Measurements from ENCODE around the gene CACNA1C.

Gene CACNA1C

GRCh38 chr12:2323532-2324255 lies 270.9 kb downstream of the CACNA1C start:
- TF ChIP-seq, protein P1, sequence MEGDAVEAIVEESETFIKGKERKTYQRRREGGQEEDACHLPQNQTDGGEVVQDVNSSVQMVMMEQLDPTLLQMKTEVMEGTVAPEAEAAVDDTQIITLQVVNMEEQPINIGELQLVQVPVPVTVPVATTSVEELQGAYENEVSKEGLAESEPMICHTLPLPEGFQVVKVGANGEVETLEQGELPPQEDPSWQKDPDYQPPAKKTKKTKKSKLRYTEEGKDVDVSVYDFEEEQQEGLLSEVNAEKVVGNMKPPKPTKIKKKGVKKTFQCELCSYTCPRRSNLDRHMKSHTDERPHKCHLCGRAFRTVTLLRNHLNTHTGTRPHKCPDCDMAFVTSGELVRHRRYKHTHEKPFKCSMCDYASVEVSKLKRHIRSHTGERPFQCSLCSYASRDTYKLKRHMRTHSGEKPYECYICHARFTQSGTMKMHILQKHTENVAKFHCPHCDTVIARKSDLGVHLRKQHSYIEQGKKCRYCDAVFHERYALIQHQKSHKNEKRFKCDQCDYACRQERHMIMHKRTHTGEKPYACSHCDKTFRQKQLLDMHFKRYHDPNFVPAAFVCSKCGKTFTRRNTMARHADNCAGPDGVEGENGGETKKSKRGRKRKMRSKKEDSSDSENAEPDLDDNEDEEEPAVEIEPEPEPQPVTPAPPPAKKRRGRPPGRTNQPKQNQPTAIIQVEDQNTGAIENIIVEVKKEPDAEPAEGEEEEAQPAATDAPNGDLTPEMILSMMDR (IDR thresholded peaks at IDR 0.05; ENCODE audit: insufficient read depth, low read depth, low read length, missing control alignments): no peak
- H3K4me3 ChIP-seq (ENCODE audit: low read length): no peak overlapping the region
- no peak for DNase-seq (ENCODE audit: low read depth)

DNA sequence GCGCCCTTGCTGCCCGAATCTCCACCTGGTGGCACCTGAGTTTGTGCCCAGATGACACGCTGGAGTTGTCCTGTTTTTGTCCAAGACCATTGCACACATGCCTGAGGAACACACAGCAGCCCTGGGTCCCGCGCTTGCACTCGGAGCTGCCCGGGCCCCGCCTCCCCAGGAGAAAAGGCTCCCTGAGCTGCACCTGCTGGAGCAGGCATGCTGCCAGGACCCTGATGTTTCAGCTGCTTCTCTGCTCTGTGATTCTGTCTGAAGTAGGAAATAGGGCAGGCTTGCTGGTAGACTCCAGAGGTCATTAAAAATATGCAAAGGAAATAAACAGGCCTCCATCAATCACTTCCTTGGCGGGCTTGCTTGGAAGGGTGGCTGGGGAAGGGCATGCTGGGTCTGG lies 271.6 kb downstream of the CACNA1C start:
- TF ChIP-seq, protein P1 (IDR thresholded peaks at IDR 0.05; ENCODE audit: insufficient read depth, low read depth, low read length, missing control alignments): no peak
- no peak overlapping the region for H3K4me3 ChIP-seq (ENCODE audit: low read length)
- no peak for DNase-seq (ENCODE audit: low read depth)

DNA sequence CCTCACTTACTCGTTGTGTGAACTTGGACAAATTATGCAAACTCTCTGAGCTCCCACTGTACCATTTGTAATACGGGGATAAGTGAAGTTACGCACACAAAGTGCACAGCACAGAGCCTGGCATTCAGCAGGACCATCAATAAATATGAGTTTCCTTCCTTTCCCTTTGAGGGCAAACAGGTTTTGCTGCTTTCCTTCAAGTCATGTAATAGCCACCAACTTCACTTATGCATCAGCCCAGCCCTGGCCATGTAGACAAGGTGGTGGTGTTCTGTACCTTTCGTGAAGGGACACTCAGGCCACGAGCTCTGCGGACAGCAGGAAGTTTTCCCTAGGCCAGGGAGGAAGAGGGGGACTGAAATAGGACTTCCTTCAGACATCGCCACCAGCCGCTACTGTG lies 272.7 kb downstream of the CACNA1C start:
- TF ChIP-seq, protein P1 (IDR thresholded peaks at IDR 0.05; ENCODE audit: insufficient read depth, low read depth, low read length, missing control alignments): no peak

GRCh38 chr12:2326470-2326869 lies 273.7 kb downstream of the CACNA1C start:
- H3K4me3 ChIP-seq (ENCODE audit: low read length): no peak overlapping the region
- no peak for DNase-seq (ENCODE audit: low read depth)
- TF ChIP-seq, protein P1 (IDR thresholded peaks at IDR 0.05; ENCODE audit: insufficient read depth, low read depth, low read length, missing control alignments): no peak

More for the DNA sequence above, 272.7 kb downstream of the CACNA1C start:
- no peak overlapping the region for H3K4me3 ChIP-seq (ENCODE audit: low read length)
- DNase-seq (ENCODE audit: low read depth): no peak

DNA sequence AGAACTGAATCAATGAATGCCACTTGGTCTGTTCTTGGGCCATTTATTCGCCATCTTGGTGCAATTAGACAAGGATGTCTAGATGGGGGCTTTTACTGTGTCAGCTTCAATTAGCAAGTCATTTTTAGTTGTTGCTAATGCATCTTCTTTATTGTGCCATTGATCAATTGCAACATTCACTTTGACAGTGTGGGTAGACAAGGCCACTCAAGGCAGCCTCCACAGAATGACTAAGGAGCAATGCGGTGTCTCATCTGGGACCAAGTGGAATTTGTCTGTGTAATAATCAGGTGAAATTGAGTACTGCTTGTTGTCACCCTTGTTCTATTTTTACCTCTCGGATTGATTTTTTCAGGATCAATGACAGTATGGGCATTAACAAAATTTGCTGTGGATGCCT lies 275.9 kb downstream of the CACNA1C start:
- H3K4me3 ChIP-seq (ENCODE audit: low read length): no peak overlapping the region
- TF ChIP-seq, protein P1 (IDR thresholded peaks at IDR 0.05; ENCODE audit: insufficient read depth, low read depth, low read length, missing control alignments): no peak
- DNase-seq (ENCODE audit: low read depth): no peak

- TF ChIP-seq, protein P1 (IDR thresholded peaks at IDR 0.05; ENCODE audit: insufficient read depth, low read depth, low read length, missing control alignments): no peak
- no peak overlapping the region for H3K4me3 ChIP-seq (ENCODE audit: low read length)
- no peak for DNase-seq (ENCODE audit: low read depth)
Measured at GRCh38 chr12:2329661-2330210, 276.9 kb downstream of the CACNA1C start.

DNA sequence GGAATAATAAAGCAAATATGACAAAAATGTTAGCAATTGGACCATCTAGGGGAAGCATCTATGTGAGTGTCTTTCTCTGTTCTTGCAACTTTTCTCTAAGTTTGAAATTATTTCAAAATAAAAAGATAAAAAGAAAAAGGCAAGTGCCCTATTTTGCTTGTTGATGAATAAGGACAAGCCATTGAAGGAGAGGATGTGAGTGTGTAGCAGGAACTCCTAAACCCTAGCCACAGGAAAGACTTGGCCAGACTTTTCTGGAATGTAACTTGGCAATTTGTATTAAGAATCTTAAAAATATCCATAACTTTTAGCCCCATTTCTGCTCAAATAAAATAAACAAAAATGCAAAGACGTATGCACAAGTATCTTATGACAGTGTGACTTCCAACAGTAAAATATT lies 279.4 kb downstream of the CACNA1C start:
- TF ChIP-seq, protein P1 (IDR thresholded peaks at IDR 0.05; ENCODE audit: insufficient read depth, low read depth, low read length, missing control alignments): no peak

More for the DNA sequence above, 279.4 kb downstream of the CACNA1C start:
- DNase-seq (ENCODE audit: low read depth): no peak
- no peak overlapping the region for H3K4me3 ChIP-seq (ENCODE audit: low read length)

Data from epithelial cell of esophagus (primary cell).